Dedifferentiated amniotic fluid mesenchymal stem cell (primary cell): ENCODE data around the gene STAT2.
"Not testable (repeated sequence)": the region's sequence is repeated elsewhere in the genome, so short reads cannot be mapped to it uniquely, and the experiment has no call there.

Source experiments
- DNase-seq: peaks from one replicate; pipeline ENCODE4 v3.0.0-alpha.2; 2016; ENCODE audit errors: extremely low spot score

The STAT2 gene

GRCh38 chr12:56359851-56360767 lies at the start of gene STAT2:
STAT2 (minus strand) TSS chr12:56360107; CDS start chr12:56356571, 3,536 bp downstream.
- DNase-seq: peak; percentile 100

- DNase-seq: no peak
These were observed 49.0 kb upstream of the STAT2 start for GRCh38 chr12:56408799-56409417.

DNA sequence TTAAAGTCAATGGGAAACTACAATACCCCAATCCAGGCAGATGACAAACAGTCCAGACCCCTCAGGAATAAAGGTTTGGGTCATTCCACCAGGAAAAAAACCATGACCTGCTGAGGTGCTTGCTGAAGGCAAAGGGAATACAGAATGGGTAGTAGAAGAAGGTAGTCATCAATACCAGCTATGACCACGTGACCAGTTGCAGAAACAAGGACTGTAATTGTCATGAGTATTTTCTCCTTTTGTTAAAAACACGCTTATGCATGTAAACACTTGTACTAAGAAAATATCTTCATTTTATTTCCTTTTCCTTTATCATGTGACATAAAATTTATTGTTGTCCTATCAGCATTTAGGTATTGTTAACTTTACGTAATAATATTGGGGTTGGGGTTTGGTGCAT lies 44.3 kb upstream of the STAT2 start:
- DNase-seq: not testable (repeated sequence)

- not testable (repeated sequence) for DNase-seq
These were observed 41.7 kb upstream of the STAT2 start for GRCh38 chr12:56401612-56402011.

DNA sequence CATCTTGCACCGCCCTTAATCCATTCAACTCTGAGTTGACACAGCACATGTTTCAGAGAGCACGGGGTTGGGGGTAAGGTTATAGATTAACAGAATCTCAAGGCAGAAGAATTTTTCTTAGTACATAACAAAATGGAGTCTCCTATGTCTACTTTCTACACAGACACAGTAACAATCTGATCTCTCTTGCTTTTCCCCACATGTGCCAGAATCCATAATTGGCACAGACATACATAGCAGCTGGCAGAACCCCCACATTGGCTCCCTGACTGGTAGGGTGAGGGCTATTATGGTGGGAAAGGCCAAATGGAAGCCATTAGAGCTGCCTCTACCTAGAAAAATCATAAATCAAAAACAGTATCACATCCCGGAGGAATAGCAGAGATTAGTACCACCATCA lies 41.2 kb upstream of the STAT2 start:
- DNase-seq: not testable (repeated sequence)

GRCh38 chr12:56399466-56399865 lies 39.6 kb upstream of the STAT2 start:
- DNase-seq: not testable (repeated sequence)

DNA sequence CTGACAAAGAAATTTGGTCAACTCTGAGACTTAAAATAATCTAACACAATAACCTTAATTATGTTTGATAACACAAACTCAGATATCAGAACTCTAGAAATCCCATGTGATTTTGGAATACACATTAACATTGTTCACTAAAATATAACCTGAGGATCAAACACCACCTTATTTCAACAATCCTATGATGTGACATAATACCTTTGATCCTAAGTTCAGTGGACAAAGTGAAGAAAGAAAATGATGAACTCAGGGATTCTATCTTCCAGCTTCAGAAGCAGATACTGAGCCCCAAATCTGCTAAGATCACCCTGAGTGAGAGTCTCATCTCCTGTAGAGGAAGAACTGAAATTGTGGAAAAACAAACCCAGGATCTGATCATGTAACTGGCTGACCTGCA lies 38.4 kb upstream of the STAT2 start:
- no peak for DNase-seq

- no peak for DNase-seq
These were observed 32.4 kb upstream of the STAT2 start for GRCh38 chr12:56392331-56392730.

- no peak for DNase-seq
These were observed 31.8 kb upstream of the STAT2 start for GRCh38 chr12:56391721-56392120.

DNA sequence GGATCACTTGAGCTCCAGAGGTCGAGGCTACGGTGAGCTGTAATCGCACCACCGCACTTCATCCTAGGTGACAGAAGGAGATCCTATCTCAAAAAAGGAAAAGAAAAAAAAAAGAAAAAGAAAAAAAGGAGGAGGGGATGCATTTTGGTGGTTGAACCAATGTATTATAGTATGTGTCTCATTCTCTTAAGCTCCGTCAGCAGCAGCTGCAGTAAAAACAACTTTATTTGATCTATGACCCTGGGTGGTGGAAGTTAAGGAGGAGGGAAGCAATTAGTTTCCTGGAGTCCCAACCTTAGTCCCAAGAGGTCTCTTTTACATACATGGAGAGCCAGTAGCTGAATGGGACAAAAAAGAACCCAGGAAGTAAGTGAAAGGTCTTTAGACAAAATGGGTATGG lies 29.5 kb upstream of the STAT2 start:
- peak; percentile 5 for DNase-seq

DNA sequence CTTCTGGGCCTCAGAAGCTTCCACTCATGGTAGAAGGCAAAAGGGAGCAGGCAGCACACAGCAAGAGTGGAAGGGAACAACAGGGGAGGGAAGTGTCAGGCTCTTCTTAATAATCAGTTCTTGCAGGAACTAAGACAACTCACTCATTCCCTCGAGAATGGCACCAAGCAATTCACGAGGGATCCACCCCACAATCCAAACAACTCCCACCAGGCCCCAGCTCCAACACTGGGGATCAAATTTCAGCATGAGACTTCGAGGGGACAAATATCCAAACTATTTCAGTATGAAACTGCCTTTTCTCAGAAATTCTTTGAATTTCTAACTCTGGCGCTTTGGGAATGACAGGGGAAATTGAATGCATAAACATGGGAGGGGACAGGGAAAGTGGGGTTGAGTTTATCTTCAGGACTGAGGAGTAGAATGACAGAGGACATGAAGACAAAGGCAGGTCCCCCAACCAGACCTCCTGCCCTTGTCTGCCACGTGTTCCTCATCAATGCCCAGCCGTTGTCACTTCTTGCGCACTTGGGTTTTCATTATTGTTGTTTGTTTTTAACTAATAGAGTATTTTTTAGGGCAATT lies 27.3 kb upstream of the STAT2 start:
- DNase-seq: peak; percentile 40

GRCh38 chr12:56385873-56386272 lies 26.0 kb upstream of the STAT2 start:
- no peak for DNase-seq

- DNase-seq: no peak
These were observed 22.7 kb upstream of the STAT2 start for GRCh38 chr12:56382611-56383010.

DNA sequence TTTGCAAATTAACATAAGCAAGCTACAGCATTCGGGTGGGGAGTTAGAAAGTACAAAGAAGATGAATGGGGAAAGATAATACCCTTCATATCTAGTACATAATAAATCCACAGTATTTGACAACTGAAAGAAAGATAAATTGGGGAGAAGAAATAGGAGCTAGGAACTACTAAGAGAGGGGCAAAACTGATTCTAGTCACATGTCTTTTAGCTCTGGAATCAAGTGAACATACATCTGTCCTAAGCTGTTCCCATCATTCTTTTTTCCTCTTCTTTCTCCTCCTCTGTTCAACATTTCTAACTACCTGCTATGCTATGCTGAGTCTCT lies 18.0 kb upstream of the STAT2 start:
- DNase-seq: no peak

DNA sequence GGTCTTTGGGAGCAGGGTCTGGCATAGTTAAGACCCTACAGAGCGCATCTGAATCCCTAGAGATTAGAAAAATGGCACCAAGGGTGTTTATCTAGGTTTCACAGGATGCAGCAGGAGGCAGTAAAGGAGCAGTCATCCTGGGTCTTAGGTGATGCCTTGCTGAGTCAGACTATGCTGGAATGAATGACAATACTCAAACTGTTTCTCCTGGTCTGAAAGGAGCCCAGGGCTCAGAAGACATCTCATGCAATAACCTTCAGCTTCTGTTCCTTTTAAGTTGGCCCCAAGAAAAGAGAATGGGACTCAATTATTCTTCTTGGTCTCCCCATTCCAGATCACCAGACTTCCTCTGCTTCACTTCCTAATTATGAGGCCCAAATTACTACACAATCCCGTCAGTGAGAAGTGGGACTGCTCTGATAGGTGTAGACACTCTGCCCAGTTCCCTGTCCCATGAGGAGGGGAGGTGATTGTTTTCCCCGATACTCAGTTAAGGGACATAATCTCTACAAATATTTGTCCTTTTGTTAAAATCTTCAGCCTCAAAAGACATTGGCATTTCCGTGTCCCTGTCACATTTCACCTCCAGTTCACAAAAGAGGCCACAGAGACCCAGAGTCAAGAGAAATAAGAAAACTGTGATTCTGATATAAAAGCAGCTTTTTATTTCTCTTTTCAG lies 17.5 kb upstream of the STAT2 start:
- no peak for DNase-seq

- DNase-seq: no peak
These were observed 15.9 kb upstream of the STAT2 start for GRCh38 chr12:56375598-56376434.

DNA sequence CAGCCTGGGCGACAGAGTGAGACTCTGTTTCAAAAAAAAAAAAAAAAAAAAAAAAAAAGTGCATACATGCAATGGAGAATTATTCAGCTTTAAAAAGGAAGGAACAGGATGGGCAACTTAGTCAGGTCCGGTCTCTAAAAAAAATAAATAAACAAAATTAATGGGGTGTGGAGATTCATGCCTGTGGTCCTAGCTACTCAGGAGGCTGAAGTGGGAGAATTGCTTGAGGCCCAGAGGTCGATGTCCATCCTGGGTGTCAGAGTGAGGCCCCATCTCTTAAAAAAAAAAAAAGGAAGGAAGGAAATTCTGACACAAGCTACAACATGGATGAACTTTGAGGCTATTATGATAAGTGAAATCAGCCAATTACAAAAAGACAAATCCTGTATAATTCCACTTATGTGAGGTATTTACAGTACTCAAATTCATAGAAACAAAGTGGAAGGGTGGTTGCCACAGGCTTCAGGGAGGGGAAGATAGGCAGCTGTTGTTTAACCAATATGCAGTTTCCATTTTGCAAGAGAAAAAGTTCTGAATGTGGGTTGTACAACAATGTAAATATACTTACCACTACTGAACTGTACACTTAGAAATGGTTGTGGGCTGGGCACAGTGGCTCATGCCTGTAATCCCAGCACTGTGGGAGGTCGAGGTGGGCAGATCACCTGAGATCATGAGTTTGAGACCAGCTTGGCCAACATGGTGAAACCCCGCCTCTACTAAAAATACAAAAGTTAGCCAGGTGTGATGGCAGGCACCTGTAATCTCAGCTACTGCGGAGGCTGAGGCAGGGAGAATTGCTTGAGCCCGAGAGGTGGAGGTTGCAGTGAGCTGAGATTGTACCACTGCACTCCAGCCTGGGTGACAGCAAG lies 15.1 kb upstream of the STAT2 start:
- no peak for DNase-seq

- DNase-seq: no peak
These were observed 13.6 kb upstream of the STAT2 start for GRCh38 chr12:56373515-56373914.

- no peak for DNase-seq
These were observed 7.0 kb upstream of the STAT2 start for GRCh38 chr12:56366948-56367347.
